Activated CD8-positive, alpha-beta T cell treated with anti-CD3 and anti-CD28 coated beads for 36 hours (primary cell): ENCODE measurements around the gene PLG. TPM values are rescaled to one million over a fixed set of nuclear protein-coding genes. Genes with fewer than 3 reads are reported as not detected.

Experiments used
- ATAC-seq: fragments of 200-7000 bp; cut with Tn5 transposase; one replicate; pipeline ENCODE4 v1.10.0; 2021; ENCODE audit warnings: mild to moderate bottlenecking, moderate library complexity
- CTCF ChIA-PET: fragments of 350-600 bp; sonication (Branson Sonifier 250); formaldehyde crosslinking; loops from one replicate; lab custom pipeline; 2021; ENCODE audit warnings: antibody characterized with exemption; lab: Charles Lee
- POLR2A ChIA-PET: fragments of 350-600 bp; sonication (Branson Sonifier 250); formaldehyde crosslinking; loops from one replicate; lab custom pipeline; 2021; ENCODE audit warnings: antibody characterized with exemption; lab: Charles Lee
- DNase-seq: peaks from one replicate; pipeline ENCODE4 v3.0.0-alpha.2; 2020
- H3K27ac Mint-ChIP-seq: one replicate; pipeline ENCODE4 v1.8.0; 2021; ENCODE audit warnings: mild to moderate bottlenecking, mixed read lengths
- H3K27me3 Mint-ChIP-seq: one replicate; pipeline ENCODE4 v1.8.0; 2021; ENCODE audit warnings: mixed read lengths
- H3K36me3 Mint-ChIP-seq: one replicate; pipeline ENCODE4 v1.8.0; 2021; ENCODE audit warnings: low read depth, mixed read lengths
- H3K4me1 Mint-ChIP-seq: one replicate; pipeline ENCODE4 v1.8.0; 2021; ENCODE audit warnings: low read depth, mixed read lengths
- H3K4me3 Mint-ChIP-seq: one replicate; pipeline ENCODE4 v1.8.0; 2021; ENCODE audit warnings: mild to moderate bottlenecking, moderate library complexity, mixed read lengths
- H3K9me3 Mint-ChIP-seq: one replicate; pipeline ENCODE4 v1.8.0; 2021; ENCODE audit warnings: mixed read lengths
- intact Hi-C: fragments of 100-400 bp; cut with micrococcal nuclease; formaldehyde crosslinking; loops from one replicate; pipeline ENCODE4 v1.10.0; 2022
- total RNA-seq, 2 experiments: library from RNA; stranded (reverse); gene quantifications; one replicate each; pipeline ENCODE4 v1.2.3, GENCODE V29; 2021
- TF ChIP-seq, protein P1 (sequence below): fragments of 200-600 bp; IDR thresholded peaks from one replicate; pipeline ENCODE4 v1.8.0; 2022; ENCODE audit warnings: antibody characterized with exemption, mild to moderate bottlenecking

The PLG gene
- total RNA-seq, 2 experiments from 2014 or later: not detected

DNA sequence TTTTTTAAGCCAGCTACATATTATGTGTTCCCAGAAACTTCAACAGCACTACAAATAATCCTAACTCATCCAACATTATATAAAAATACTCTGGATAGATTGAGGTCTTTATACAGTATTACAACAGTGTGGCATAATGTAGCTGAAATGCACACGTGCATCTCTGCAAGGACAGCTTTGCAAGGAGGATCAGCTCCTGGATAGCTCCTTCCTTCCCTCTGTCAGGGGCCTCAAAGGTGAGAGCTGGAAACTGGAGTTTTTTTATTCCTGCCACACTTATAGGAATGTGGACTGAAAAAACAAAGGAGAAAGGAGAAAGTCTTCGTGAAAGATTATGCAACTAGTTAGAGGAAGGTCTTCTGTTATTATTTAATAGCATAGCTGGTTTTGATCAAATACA is 53.1 kb downstream of the PLG start:
- ChIA-PET POLR2A (no interaction called here), CTCF (interaction anchor here (0.5 to 1.3 kb wide), 2 partner anchors 12 to 67 kb away, joined by 3 to 4 read pairs; no protein-coding TSS in a partner anchor)
- intact Hi-C loops: no loop called here
- no peak overlapping the region for H3K4me3 Mint-ChIP-seq
- TF ChIP-seq, protein P1, sequence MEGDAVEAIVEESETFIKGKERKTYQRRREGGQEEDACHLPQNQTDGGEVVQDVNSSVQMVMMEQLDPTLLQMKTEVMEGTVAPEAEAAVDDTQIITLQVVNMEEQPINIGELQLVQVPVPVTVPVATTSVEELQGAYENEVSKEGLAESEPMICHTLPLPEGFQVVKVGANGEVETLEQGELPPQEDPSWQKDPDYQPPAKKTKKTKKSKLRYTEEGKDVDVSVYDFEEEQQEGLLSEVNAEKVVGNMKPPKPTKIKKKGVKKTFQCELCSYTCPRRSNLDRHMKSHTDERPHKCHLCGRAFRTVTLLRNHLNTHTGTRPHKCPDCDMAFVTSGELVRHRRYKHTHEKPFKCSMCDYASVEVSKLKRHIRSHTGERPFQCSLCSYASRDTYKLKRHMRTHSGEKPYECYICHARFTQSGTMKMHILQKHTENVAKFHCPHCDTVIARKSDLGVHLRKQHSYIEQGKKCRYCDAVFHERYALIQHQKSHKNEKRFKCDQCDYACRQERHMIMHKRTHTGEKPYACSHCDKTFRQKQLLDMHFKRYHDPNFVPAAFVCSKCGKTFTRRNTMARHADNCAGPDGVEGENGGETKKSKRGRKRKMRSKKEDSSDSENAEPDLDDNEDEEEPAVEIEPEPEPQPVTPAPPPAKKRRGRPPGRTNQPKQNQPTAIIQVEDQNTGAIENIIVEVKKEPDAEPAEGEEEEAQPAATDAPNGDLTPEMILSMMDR: no peak
- H3K9me3 Mint-ChIP-seq: no peaks in the 10 kb centered on the region
- H3K27me3 Mint-ChIP-seq: peaks cover 27% of the 10 kb centered on the region
- ATAC-seq (no peak), DNase-seq (no peak)
- H3K36me3 Mint-ChIP-seq: no peaks in the 10 kb centered on the region
- H3K27ac Mint-ChIP-seq: no peak overlapping the region
- H3K4me1 Mint-ChIP-seq: no peaks in the 10 kb centered on the region

DNA sequence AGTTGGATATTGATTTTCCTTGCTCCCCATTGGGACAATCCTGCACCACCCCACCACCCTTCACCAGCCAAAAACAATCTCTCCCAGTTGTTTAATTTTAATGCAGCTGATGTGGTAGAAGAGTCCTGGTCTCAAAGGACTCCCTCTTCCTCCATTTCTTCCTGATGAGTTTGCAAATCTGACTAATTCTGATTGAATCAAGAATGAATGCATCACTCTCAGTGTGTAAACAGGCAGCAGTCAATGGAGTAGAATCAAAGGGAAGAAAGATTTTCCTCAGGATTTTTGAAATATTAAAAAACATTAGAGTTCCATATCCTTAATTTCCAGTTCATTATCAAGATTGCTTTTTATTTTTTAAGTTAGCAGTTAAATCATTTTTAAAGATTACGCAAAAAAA is 54.0 kb downstream of the PLG start:
- no peak overlapping the region for H3K27ac Mint-ChIP-seq
- ChIA-PET CTCF (interaction anchor here (1.1 kb wide), 1 partner anchor 12 kb away, joined by 3 read pairs; no protein-coding TSS in a partner anchor), POLR2A (no interaction called here)
- no peaks in the 10 kb centered on the region for H3K9me3 Mint-ChIP-seq
- intact Hi-C loops: no loop called here
- no peaks in the 10 kb centered on the region for H3K36me3 Mint-ChIP-seq
- no peaks in the 10 kb centered on the region for H3K4me1 Mint-ChIP-seq
- H3K4me3 Mint-ChIP-seq: no peak overlapping the region
- no peak for ATAC-seq
- TF ChIP-seq, protein P1: no peak
- no peak for DNase-seq
- H3K27me3 Mint-ChIP-seq: peaks cover 27% of the 10 kb centered on the region

DNA sequence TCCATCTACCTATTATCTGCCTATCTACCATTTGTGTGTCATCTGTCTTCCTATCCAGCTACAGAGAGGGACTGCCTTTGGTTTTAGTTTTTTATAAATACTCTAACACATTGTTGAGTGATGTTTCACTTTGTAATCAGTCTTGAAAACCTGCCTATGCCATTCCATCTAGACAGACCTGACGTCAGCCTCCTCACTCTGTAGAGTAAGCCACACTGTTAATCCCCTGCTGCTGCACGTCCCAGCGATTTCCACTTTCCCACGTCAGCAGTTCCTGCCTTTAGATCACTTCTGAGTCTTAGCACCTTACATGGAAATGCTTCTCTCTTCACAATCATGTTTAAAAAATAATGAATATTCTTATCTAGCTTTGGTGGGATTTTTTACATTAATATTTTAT is 54.8 kb downstream of the PLG start:
- ChIA-PET CTCF (no interaction called here), POLR2A (no interaction called here)
- H3K36me3 Mint-ChIP-seq: no peaks in the 10 kb centered on the region
- H3K4me3 Mint-ChIP-seq: no peak overlapping the region
- no peaks in the 10 kb centered on the region for H3K9me3 Mint-ChIP-seq
- H3K4me1 Mint-ChIP-seq: no peaks in the 10 kb centered on the region
- DNase-seq: no peak
- no peak for ATAC-seq
- H3K27ac Mint-ChIP-seq: no peak overlapping the region
- intact Hi-C loops: no loop called here
- TF ChIP-seq, protein P1: no peak
- H3K27me3 Mint-ChIP-seq: peaks cover 26% of the 10 kb centered on the region

DNA sequence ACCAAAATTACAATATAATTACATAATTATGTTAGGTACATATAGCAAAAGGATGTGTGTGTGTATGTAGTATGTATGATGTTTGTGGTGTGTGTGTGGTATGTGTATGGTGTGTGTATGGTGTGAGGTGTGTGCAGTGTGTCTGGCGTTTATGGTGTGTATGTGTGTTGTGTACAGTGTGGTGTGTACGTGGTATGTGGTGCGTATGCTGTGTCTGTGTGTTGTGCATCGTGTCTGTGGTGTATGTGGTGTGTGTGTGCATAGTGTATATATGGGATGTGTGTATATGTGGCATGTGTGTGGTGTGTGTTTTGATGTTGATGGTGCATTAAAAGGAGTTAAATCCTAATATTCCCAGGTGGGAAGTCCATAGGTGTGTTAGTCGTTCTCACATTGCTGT is 62.8 kb downstream of the PLG start:
- ATAC-seq: no peak
- no peak overlapping the region for H3K27ac Mint-ChIP-seq
- peaks cover 5% of the 10 kb centered on the region for H3K9me3 Mint-ChIP-seq
- peaks cover 35% of the 10 kb centered on the region for H3K27me3 Mint-ChIP-seq
- H3K36me3 Mint-ChIP-seq: no peaks in the 10 kb centered on the region
- TF ChIP-seq, protein P1: no peak
- intact Hi-C loops: no loop called here
- no peak overlapping the region for H3K4me3 Mint-ChIP-seq
- no peak for DNase-seq
- ChIA-PET CTCF (interaction anchor here (1.6 kb wide), 1 partner anchor 14 kb away, joined by 4 read pairs; no protein-coding TSS in a partner anchor), POLR2A (no interaction called here)
- no peaks in the 10 kb centered on the region for H3K4me1 Mint-ChIP-seq

DNA sequence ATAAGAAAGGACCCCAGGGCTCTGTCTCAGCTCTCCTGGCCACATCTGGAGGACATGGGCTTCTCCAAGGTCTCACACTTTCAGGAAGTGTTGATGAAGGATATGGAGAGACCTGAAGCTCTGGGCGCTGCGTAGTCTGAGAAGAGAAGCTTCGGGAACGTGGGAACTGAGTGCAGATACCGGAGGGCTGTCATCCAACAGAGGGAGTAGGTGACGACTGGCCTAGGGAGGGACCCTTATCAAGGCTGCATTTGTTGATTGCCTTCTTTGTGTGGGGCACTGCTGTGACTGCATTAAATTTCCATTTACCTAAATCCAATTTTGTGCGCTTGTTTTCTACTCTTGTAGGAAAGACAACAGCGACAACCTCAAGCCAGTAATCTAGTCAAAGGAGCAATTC is 63.4 kb downstream of the PLG start:
- DNase-seq (no peak), ATAC-seq (no peak)
- peaks cover 5% of the 10 kb centered on the region for H3K9me3 Mint-ChIP-seq
- intact Hi-C loops: no loop called here
- H3K27me3 Mint-ChIP-seq: peaks cover 32% of the 10 kb centered on the region
- ChIA-PET POLR2A (no interaction called here), CTCF (interaction anchor here (1.0 to 1.6 kb wide), 2 partner anchors 14 to 32 kb away, joined by 3 to 4 read pairs; no protein-coding TSS in a partner anchor)
- no peak overlapping the region for H3K27ac Mint-ChIP-seq
- TF ChIP-seq, protein P1: no peak
- no peaks in the 10 kb centered on the region for H3K4me1 Mint-ChIP-seq
- H3K4me3 Mint-ChIP-seq: no peak overlapping the region
- no peaks in the 10 kb centered on the region for H3K36me3 Mint-ChIP-seq
